ENCODE data around the gene DRAM1. TPM values are rescaled to one million over a fixed set of nuclear protein-coding genes. Genes with fewer than 3 reads are reported as not detected.

DRAM1 gene
- total RNA-seq, 1 experiment from 2014 or later: 6.5 TPM

DNA sequence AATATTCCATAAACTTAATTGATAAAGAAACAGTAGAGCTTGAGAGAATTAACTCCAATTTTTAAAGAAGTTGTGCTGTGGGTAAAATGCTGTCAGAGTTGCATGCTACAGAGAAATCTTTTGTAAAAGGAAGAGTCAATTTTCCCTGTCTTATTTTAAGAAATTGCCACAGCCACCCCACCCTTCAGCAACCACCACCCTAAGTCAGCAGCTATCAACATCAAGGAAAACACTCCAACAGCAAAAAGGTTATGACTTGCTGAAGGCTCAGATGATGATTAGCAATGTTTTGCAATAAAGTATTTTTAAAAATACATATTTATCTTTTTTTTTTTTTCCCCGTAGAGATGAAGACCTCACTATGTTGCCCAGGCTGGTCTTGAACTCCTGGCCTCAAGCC is 6.5 kb upstream of the DRAM1 start:
- no peak overlapping the region for H2AK5ac ChIP-seq (ENCODE audit: insufficient read length, low read length)
- H3K79me1 ChIP-seq (ENCODE audit: insufficient read depth, low read depth, low read length, poor library complexity, severe bottlenecking): no peaks in the 10 kb centered on the region
- H3K4me2 ChIP-seq (ENCODE audit: insufficient read depth, insufficient read length, low read length): no peak overlapping the region
- H4K91ac ChIP-seq (ENCODE audit: insufficient read length, low read depth, low read length): no peak overlapping the region
- no peak overlapping the region for H3K27ac Mint-ChIP-seq
- no peaks in the 10 kb centered on the region for H3K4me1 ChIP-seq (ENCODE audit: insufficient read depth, low read length)
- H3K4me1 Mint-ChIP-seq: 0 out of 4 replicates have a peak, but pooled peaks cover 0 to 5% of the 10 kb centered on the region in 2 experiments
- no peak overlapping the region for H3K9ac ChIP-seq (ENCODE audit: extremely low read depth, insufficient read length, low read length)
- H2AFZ ChIP-seq (ENCODE audit: low read length): no peak overlapping the region
- no peak overlapping the region for H3K14ac ChIP-seq (ENCODE audit: insufficient read depth, low read length)
- H3K23me2 ChIP-seq (ENCODE audit: insufficient read length, low read depth, low read length, poor library complexity, severe bottlenecking): no peaks in the 10 kb centered on the region
- H3K18ac ChIP-seq (ENCODE audit: insufficient read length, low read depth, low read length): no peak overlapping the region
- H3K27ac ChIP-seq (ENCODE audit: insufficient read length, low read depth, low read length): no peak overlapping the region
- H3K79me2 ChIP-seq (ENCODE audit: insufficient read depth, low read length): no peaks in the 10 kb centered on the region
- H4K8ac ChIP-seq (replicated peaks; ENCODE audit: insufficient read length, low read depth, low read length): no peak overlapping the region
- no peak overlapping the region for H2BK12ac ChIP-seq (ENCODE audit: insufficient read length, low read depth, low read length)
- H2BK120ac ChIP-seq (ENCODE audit: low read depth, low read length, poor library complexity, severe bottlenecking): no peak overlapping the region
- H3K56ac ChIP-seq (ENCODE audit: insufficient read length, low read depth, low read length): no peak overlapping the region
- no peaks in the 10 kb centered on the region; a peak in 1 of 7 replicates for H3K36me3 Mint-ChIP-seq (ENCODE audit: insufficient read depth in 1 of 3, low read depth in 3 of 3)
- no peak overlapping the region for H3K4me3 Mint-ChIP-seq
- no peak overlapping the region for H2BK15ac ChIP-seq (ENCODE audit: low read depth, low read length)
- no peak overlapping the region for H2BK20ac ChIP-seq (ENCODE audit: low read depth, low read length, poor library complexity, severe bottlenecking)
- H4K5ac ChIP-seq (ENCODE audit: insufficient read length, low read depth, low read length): no peak overlapping the region
- peaks cover 5% of the 10 kb centered on the region; the same call in 1 of the 2 replicates for H3K27me3 Mint-ChIP-seq (ENCODE audit: low read depth)
- TF ChIP-seq, protein P1, sequence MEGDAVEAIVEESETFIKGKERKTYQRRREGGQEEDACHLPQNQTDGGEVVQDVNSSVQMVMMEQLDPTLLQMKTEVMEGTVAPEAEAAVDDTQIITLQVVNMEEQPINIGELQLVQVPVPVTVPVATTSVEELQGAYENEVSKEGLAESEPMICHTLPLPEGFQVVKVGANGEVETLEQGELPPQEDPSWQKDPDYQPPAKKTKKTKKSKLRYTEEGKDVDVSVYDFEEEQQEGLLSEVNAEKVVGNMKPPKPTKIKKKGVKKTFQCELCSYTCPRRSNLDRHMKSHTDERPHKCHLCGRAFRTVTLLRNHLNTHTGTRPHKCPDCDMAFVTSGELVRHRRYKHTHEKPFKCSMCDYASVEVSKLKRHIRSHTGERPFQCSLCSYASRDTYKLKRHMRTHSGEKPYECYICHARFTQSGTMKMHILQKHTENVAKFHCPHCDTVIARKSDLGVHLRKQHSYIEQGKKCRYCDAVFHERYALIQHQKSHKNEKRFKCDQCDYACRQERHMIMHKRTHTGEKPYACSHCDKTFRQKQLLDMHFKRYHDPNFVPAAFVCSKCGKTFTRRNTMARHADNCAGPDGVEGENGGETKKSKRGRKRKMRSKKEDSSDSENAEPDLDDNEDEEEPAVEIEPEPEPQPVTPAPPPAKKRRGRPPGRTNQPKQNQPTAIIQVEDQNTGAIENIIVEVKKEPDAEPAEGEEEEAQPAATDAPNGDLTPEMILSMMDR (conservative IDR thresholded peaks at IDR 0.05): no peak
- WGBS (ENCODE audit: extremely low coverage, insufficient read length, low lambda C conversion rate): no CpG with 5 or more reads among the region's 1 CpG
- H3K27me3 ChIP-seq (ENCODE audit: insufficient read depth, low read length): no peaks in the 10 kb centered on the region
- peaks cover 8 to 10% of the 10 kb centered on the region in 2 experiments; a peak in 4 of 5 replicates for H3K9me3 Mint-ChIP-seq
- H3K23ac ChIP-seq (ENCODE audit: insufficient read length, low read depth, low read length): no peak overlapping the region
- H4K20me1 ChIP-seq (ENCODE audit: control insufficient read depth, insufficient read depth, insufficient read length): no peaks in the 10 kb centered on the region
- H3T11ph ChIP-seq (ENCODE audit: low read length): no peak overlapping the region
- H2BK5ac ChIP-seq (ENCODE audit: insufficient read length, low read length): no peak overlapping the region
- H3K4ac ChIP-seq (ENCODE audit: low read depth, low read length): no peak overlapping the region
- H3K9me3 ChIP-seq (ENCODE audit: control insufficient read depth, low read depth, low read length): no peaks in the 10 kb centered on the region
- DNase-seq: no peak
